ENCODE results near the gene CCDC7. TPM values are rescaled to one million over a fixed set of nuclear protein-coding genes. Genes with fewer than 3 reads are reported as not detected.

Gene CCDC7
- total RNA-seq, 3 donors from 2014 or later: 11.2 to 36.5 (median 14.2) TPM

DNA sequence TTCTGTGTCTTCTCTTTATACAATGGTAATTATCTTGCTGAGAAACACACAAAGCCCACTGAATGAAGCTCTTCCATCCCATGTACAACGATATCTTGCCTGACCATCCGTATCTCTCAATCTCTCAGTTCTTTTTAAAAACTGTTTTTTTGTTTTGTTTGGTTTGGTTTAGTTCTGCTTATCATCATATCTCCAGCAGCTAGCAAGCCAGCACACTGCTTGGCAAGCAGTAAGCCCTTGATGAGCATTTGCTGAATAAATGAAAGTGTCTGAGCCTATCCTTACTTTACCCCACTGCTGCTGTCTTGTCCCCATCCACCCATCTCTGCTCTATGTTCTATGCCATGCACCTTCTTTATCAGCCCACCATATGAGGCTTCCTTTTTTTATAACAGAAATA lies 477.9 kb downstream of the CCDC7 start:
- intact Hi-C loops (cut with DNase I, micrococcal nuclease): no loop called here
- Histone ChIP-seq H3K9me3 (no peaks in the 10 kb centered on the region), H3K4me3 (no peak overlapping the region), H3K4me1 (ENCODE audit: low read depth) (no peaks in the 10 kb centered on the region), H3K36me3 (ENCODE audit: low read depth) (peaks cover 14% of the 10 kb centered on the region)
- DNase-seq (no peak), ATAC-seq (no peak)
- TF ChIP-seq, protein P1, sequence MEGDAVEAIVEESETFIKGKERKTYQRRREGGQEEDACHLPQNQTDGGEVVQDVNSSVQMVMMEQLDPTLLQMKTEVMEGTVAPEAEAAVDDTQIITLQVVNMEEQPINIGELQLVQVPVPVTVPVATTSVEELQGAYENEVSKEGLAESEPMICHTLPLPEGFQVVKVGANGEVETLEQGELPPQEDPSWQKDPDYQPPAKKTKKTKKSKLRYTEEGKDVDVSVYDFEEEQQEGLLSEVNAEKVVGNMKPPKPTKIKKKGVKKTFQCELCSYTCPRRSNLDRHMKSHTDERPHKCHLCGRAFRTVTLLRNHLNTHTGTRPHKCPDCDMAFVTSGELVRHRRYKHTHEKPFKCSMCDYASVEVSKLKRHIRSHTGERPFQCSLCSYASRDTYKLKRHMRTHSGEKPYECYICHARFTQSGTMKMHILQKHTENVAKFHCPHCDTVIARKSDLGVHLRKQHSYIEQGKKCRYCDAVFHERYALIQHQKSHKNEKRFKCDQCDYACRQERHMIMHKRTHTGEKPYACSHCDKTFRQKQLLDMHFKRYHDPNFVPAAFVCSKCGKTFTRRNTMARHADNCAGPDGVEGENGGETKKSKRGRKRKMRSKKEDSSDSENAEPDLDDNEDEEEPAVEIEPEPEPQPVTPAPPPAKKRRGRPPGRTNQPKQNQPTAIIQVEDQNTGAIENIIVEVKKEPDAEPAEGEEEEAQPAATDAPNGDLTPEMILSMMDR (IDR thresholded peaks at IDR 0.05): no peak

Other genes starting within 250 kb of the CCDC7 start
- gene EPC1, start 99.0 kb upstream of the CCDC7 start, total RNA-seq: 10 to 100 TPM; 33.7 to 47.9 (median 46.9) TPM